Endometrial microvascular endothelial cells (primary cell): Measurements from ENCODE around the gene TRIO. TPM values are rescaled to one million over a fixed set of nuclear protein-coding genes. Genes with fewer than 3 reads are reported as not detected.

Source experiments
- in situ Hi-C: cut with HindIII; loops from 2 replicates; pipeline ENCODE4 v1.10.0; 2017; ENCODE audit warnings: low sequenced_read_pairs, low pct_unique_long_range_greater_than_20kb; ENCODE audit errors: inconsistent ontology term
- total RNA-seq: library from RNA; depleted of rRNA; stranded (reverse); fragments of >200 nt; gene quantifications from one replicate; pipeline ENCODE4 v1.2.3, GENCODE V29; 2015; ENCODE audit errors: inconsistent ontology term

Gene TRIO
- total RNA-seq, 1 donor from 2014 or later, result 97.2 TPM

GRCh38 chr5:14213813-14214585 lies 70.9 kb downstream of the TRIO start:
- in situ Hi-C loops, result no loop called here

GRCh38 chr5:14215901-14216300 lies 72.8 kb downstream of the TRIO start:
- in situ Hi-C loops, result no loop called here

DNA sequence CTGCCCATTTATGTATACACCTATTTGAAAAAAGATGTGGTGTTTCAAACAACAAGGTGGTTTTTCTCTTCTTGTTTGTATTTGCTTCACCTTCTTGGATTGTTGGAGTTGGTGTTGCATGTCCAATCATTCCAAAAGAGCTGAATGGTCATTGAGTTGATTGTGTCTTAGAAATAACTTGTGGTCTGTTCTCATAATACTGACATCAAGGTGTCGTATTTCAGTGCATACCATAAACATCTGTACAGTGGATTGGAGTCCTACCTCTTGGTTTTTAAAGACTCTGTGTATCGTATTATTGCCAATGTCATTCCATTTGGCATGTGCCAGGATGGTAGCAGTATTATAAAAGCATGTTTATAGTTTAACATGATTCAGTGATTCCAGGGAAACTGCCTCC lies 73.2 kb downstream of the TRIO start:
- in situ Hi-C loops, result no loop called here

DNA sequence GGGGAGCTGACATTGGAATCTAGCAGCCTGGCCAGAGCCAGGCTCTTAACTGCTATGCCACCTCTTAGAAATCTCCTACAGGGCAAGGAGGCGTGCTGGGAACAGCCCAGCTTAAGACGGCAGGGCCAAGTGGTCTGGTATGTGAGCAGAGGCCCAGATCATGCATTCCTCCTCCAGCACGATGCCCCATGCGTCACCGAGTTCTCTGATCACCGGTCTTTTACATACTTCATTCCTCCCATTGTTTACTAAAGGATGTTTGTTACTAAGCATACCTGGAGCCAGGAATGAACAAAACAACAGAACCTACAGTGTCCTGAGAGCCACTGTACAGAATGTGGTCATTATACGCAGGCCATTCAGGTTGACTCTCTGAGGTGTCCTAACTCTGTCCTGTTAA lies 73.8 kb downstream of the TRIO start:
- in situ Hi-C loops, result no loop called here

DNA sequence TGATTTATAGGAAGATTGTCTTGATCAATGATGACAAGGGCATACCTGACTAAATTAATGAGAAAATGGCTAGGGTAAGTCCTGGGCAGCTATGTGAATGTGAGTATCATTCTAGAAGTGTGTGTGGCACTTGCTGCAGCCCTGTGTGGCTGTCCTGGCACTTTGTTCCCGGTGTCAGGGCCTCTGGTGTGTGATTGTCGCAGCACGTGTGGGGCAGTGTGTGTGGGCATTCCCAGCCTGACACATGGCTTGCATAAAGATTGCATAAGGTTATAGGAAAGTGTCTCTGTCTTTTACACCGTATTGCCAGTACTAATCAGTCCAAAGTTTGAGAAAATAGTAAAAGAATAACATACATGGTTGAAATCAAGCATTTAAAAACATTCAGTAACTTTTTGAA lies 74.4 kb downstream of the TRIO start:
- in situ Hi-C loops, result no loop called here

DNA sequence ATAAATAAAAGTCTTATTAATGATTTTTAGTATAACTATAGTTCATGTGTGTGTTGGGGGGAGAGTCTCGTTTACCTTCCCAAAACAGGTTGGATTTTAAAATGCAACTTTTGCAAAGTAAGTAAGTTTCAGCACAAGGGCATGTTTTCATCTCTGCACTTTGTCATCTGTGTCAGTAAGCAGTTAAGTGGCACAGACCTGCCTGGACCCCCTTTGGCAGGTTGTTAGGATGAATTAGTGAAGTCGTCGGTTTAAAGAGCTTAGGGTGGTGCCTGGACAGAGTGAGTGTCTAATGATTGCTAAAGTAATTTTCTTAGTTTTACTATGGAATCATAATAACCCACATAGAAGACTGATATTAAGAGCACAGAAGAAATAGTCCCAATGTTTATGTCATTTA lies 74.9 kb downstream of the TRIO start:
- in situ Hi-C loops, result no loop called here

GRCh38 chr5:14218480-14218879 lies 75.3 kb downstream of the TRIO start:
- in situ Hi-C loops, result no loop called here

GRCh38 chr5:14218897-14219573 lies 75.9 kb downstream of the TRIO start:
- in situ Hi-C loops, result no loop called here

DNA sequence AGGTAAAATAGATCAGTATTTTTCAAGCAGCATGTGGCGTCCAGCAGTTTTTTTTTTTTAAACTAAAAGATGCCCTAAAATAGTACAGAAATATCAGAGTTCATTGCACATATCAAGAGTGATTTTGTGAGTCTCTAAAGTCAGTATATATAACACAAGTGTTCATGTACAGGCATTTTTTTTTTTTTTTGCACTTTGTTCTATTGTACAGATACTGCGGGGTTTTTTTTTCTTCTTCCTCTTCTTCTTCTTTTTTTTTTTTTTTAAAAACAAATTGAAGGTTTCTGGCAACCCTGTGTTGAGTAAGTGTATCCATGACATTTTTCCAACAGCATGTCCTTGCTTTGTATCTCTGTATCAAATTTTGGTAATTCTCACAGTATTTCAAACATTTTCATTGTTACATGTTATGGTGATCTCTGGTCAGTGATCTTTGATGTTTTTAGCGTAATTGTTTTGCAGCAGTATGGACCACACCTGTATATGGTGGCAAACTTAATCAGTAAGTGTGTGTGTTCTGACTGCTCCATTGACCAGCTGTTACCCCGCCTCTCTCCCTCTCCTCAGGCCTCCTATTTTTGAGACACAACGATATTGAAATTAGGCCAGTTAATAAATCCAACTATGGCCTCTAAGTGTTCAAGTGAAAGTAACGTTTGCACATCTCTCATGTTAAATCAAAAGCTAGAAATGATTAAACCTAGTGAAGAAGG lies 76.8 kb downstream of the TRIO start:
- in situ Hi-C loops, result no loop called here

DNA sequence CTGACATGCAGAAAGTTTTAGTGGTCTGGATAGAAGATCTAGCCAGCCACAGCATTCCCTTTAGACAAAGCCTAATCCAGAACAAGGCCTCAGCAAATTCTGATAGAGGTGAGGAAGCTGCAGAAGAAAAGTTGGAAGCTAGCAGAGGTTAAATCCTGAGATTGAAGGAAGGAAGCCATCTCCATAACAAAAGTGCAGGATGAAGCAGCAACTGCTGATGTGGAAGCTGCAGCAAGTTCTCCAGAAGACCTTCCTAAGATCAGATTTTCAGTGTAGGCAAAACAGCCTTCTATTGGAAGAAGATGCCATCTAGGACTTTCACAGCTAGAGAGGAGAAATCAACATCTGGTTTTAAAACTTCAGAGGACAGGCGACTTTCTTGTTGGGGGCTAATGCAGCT lies 77.5 kb downstream of the TRIO start:
- in situ Hi-C loops, result no loop called here

DNA sequence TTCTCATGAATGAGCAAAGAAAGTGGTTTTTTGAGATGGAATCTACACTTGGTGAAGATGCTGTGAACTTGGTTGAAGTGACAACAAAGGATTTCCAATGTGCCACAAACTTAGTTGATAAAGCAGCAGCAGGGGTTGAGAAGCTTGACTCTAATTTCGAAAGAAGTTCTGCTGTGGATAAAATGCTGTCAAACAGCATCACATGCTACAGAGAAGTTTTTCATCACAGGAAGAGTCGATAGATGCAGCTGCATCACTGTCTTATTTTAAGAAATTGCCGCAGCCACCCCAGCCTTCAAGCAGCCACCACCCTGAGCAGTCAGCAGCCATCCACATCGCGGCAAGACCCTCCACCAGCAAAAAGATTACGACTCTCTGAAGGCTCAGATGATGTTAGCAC lies 78.6 kb downstream of the TRIO start:
- in situ Hi-C loops, result no loop called here

DNA sequence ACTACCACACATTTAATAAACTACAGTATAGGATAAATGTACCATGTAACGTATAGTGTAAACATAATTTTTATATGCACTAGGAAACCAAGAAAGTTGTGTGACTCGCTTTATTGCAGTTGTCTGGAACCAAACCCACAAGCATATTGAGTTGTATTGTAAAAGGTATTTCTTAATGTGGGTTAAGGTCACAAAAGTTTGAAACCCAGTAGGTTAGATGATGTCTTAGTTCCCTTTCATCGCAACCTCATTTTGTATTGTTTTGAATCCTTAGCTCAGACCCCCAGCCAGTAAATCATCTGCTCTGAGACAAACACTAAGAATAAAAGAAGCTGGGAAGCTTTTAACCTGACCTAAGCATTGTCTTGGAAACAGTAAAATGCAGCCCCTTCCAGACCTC lies 79.1 kb downstream of the TRIO start:
- in situ Hi-C loops, result no loop called here

- in situ Hi-C loops, result no loop called here
These were observed 80.2 kb downstream of the TRIO start for GRCh38 chr5:14223372-14223771.

- in situ Hi-C loops, result no loop called here
These were observed 82.2 kb downstream of the TRIO start for GRCh38 chr5:14225173-14225834.

GRCh38 chr5:14226149-14226548 lies 83.0 kb downstream of the TRIO start:
- in situ Hi-C loops, result no loop called here

- in situ Hi-C loops, result no loop called here
These were observed 83.4 kb downstream of the TRIO start for GRCh38 chr5:14226554-14226953.

GRCh38 chr5:14226992-14227391 lies 83.8 kb downstream of the TRIO start:
- in situ Hi-C loops, result no loop called here

GRCh38 chr5:14227513-14227912 lies 84.4 kb downstream of the TRIO start:
- in situ Hi-C loops, result no loop called here

GRCh38 chr5:14228219-14228618 lies 85.1 kb downstream of the TRIO start:
- in situ Hi-C loops, result no loop called here
